ENCODE measurements around the gene POLR2B. TPM values are rescaled to one million over a fixed set of nuclear protein-coding genes. Genes with fewer than 3 reads are reported as not detected.
"Not testable (repeated sequence)": the region's sequence is repeated elsewhere in the genome, so short reads cannot be mapped to it uniquely, and the experiment has no call there.

The POLR2B gene
- total and polyA plus RNA-seq, 4 donors = 18.7 to 69.6 (median 48.2) TPM

DNA sequence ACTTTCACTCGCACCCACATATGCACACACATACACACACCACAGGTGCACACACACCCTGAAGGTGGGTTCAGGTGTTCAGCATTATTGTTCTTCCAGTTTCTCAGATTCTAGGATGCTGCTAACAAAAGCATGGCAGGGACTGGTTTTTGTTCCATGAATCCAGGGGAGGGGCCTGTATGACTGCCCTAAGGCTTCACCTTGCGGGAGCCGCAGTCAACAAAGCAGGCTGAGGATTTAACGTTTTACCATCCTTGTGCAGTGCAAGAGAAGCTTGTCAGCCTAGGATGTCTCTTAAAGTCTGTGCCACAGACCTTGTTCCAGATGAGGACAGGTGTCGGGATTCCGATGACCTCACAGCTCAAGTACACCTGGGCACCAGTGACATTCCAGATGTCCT lies 61.8 kb downstream of the POLR2B start:
- no peaks in the 10 kb centered on the region for H3K36me3 ChIP-seq (ENCODE audit: control insufficient read depth in 1 of 2, insufficient read depth in 2 of 2, low read length in 1 of 2)

DNA sequence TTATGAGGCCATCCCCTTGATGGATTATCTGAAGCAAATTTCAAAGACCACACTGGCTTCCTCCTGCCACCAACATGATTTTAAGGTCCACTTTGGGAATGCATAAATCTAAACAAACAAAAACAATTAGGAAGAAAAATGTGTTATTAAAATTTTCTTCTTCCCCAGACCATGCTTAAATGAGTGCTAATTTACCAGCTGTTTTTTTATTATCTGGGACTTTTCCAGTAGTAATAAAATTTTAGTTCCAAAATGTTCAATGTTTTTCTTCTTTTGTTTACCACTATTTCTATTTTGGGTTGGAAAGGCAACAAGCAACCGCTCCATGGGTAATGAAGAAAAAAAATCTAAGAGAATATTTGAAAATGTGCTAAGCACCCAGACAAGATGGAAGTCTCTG lies 62.3 kb downstream of the POLR2B start:
- 0 to 8% methylated on average over 1 of the region's 1 CpG for WGBS, 2 donors
- Histone ChIP-seq H3K27me3 (ENCODE audit: control insufficient read depth in 1 of 2, insufficient read depth in 2 of 2, low read length in 1 of 2) (no peaks in the 10 kb centered on the region), H3K36me3 (ENCODE audit: control insufficient read depth in 1 of 2, insufficient read depth in 2 of 2, low read length in 1 of 2) (no peaks in the 10 kb centered on the region), H3K9me3 (ENCODE audit: control insufficient read depth, low read length) (no peaks in the 10 kb centered on the region), H3K4me3 (ENCODE audit: low read length in 2 of 2) (no peak overlapping the region), H3K4me1 (ENCODE audit: control insufficient read depth in 1 of 2, insufficient read depth in 2 of 2, low read length in 2 of 2) (peaks cover 5 to 13% of the 10 kb centered on the region in 2 donors), H3K27ac (ENCODE audit: low read depth in 1 of 2, low read length in 2 of 2) (peak overlapping the region in 1 of 2 donors; percentile 87)
- ATAC-seq (ENCODE audit: low FRiP score) (no peak), DNase-seq (no peak)
- intact Hi-C loops (cut with DNase I) = loop anchor here (5.0 kb wide), 2 partner anchors 41 to 56 kb away; no protein-coding TSS in a partner anchor

More for the DNA sequence above, 61.8 kb downstream of the POLR2B start:
- H3K27me3 ChIP-seq (ENCODE audit: control insufficient read depth in 1 of 2, insufficient read depth in 2 of 2, low read length in 1 of 2) = no peaks in the 10 kb centered on the region
- intact Hi-C loops (cut with DNase I) = loop anchor here (5.0 kb wide), 2 partner anchors 42 to 57 kb away; no protein-coding TSS in a partner anchor
- H3K9me3 ChIP-seq (ENCODE audit: control insufficient read depth, low read length) = no peaks in the 10 kb centered on the region
- DNase-seq (no peak), ATAC-seq (ENCODE audit: low FRiP score) (no peak)
- H3K27ac ChIP-seq (ENCODE audit: low read depth in 1 of 2, low read length in 2 of 2) = peak overlapping the region in 1 of 2 donors; percentile 87
- WGBS, 2 donors = 62 to 68% methylated on average over 6 of the region's 6 CpGs
- no peak overlapping the region for H3K4me3 ChIP-seq (ENCODE audit: low read length in 2 of 2)
- peaks cover 5 to 11% of the 10 kb centered on the region in 2 donors for H3K4me1 ChIP-seq (ENCODE audit: control insufficient read depth in 1 of 2, insufficient read depth in 2 of 2, low read length in 2 of 2)

- Histone ChIP-seq H3K27ac (ENCODE audit: low read depth in 1 of 2, low read length in 2 of 2) (peak overlapping the region; percentile 72 to 99), H3K4me1 (ENCODE audit: control insufficient read depth in 1 of 2, insufficient read depth in 2 of 2, low read length in 2 of 2) (peaks cover 5 to 20% of the 10 kb centered on the region in 2 donors), H3K27me3 (ENCODE audit: control insufficient read depth in 1 of 2, insufficient read depth in 2 of 2, low read length in 1 of 2) (no peaks in the 10 kb centered on the region), H3K36me3 (ENCODE audit: control insufficient read depth in 1 of 2, insufficient read depth in 2 of 2, low read length in 1 of 2) (no peaks in the 10 kb centered on the region), H3K9me3 (ENCODE audit: control insufficient read depth, low read length) (no peaks in the 10 kb centered on the region), H3K4me3 (ENCODE audit: low read length in 2 of 2) (no peak overlapping the region)
- 0 to 5% methylated on average over 5 of the region's 5 CpGs for WGBS, 2 donors
- ATAC-seq (ENCODE audit: low FRiP score) (peak; percentile 68), DNase-seq (peak; percentile 66 to 84)
- intact Hi-C loops (cut with DNase I) = loop anchor here (5.0 kb wide), 2 partner anchors 40 to 55 kb away; no protein-coding TSS in a partner anchor
These were observed 64.0 kb downstream of the POLR2B start for GRCh38 chr4:57042711-57043169.

- Histone ChIP-seq H3K9me3 (ENCODE audit: control insufficient read depth, low read length) (no peaks in the 10 kb centered on the region), H3K36me3 (ENCODE audit: control insufficient read depth in 1 of 2, insufficient read depth in 2 of 2, low read length in 1 of 2) (no peaks in the 10 kb centered on the region), H3K27ac (ENCODE audit: low read depth in 1 of 2, low read length in 2 of 2) (peak overlapping the region; percentile 96 to 100), H3K4me3 (ENCODE audit: low read length in 2 of 2) (no peak overlapping the region), H3K4me1 (ENCODE audit: control insufficient read depth in 1 of 2, insufficient read depth in 2 of 2, low read length in 2 of 2) (peaks cover 5 to 22% of the 10 kb centered on the region in 2 donors), H3K27me3 (ENCODE audit: control insufficient read depth in 1 of 2, insufficient read depth in 2 of 2, low read length in 1 of 2) (no peaks in the 10 kb centered on the region)
- WGBS, 2 donors = 6 to 7% methylated on average over 6 of the region's 6 CpGs
- intact Hi-C loops (cut with DNase I) = loop anchor here (5.0 kb wide), 2 partner anchors 39 to 54 kb away; no protein-coding TSS in a partner anchor
- ATAC-seq (ENCODE audit: low FRiP score) = peak; percentile 78
- no peak for DNase-seq
These were observed 64.9 kb downstream of the POLR2B start for GRCh38 chr4:57043347-57044251.

DNA sequence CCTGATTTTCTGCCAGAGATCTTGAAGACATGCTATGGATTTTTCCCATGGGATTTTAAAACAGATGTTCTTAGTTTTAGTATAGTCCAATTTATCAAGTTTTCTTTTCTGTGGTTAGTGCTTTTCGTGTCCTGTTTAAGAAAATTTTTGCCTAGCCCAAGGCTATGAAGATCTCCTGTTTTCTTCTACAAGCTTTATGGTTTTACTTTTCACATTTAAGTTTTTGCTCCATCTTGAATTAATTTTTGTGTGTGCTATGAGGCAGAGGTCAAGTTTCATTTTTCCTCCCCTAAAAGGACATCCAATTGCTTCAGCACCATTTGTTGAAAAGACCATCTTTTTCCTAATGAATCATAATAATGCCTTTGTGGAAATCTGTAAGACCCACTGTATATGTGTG lies 65.6 kb downstream of the POLR2B start:
- Histone ChIP-seq H3K4me3 (ENCODE audit: low read length in 2 of 2) (no peak overlapping the region), H3K9me3 (ENCODE audit: control insufficient read depth, low read length) (no peaks in the 10 kb centered on the region), H3K4me1 (ENCODE audit: control insufficient read depth in 1 of 2, insufficient read depth in 2 of 2, low read length in 2 of 2) (peaks cover 5 to 25% of the 10 kb centered on the region in 2 donors), H3K36me3 (ENCODE audit: control insufficient read depth in 1 of 2, insufficient read depth in 2 of 2, low read length in 1 of 2) (no peaks in the 10 kb centered on the region), H3K27me3 (ENCODE audit: control insufficient read depth in 1 of 2, insufficient read depth in 2 of 2, low read length in 1 of 2) (no peaks in the 10 kb centered on the region), H3K27ac (ENCODE audit: low read depth in 1 of 2, low read length in 2 of 2) (peak overlapping the region; percentile 96 to 100)
- no peak for DNase-seq
- intact Hi-C loops (cut with DNase I) = loop anchor here (5.0 kb wide), 2 partner anchors 38 to 53 kb away; no protein-coding TSS in a partner anchor
- WGBS, 2 donors = 0 to 7% methylated on average over 1 of the region's 1 CpG
- ATAC-seq (ENCODE audit: low FRiP score) = no peak

DNA sequence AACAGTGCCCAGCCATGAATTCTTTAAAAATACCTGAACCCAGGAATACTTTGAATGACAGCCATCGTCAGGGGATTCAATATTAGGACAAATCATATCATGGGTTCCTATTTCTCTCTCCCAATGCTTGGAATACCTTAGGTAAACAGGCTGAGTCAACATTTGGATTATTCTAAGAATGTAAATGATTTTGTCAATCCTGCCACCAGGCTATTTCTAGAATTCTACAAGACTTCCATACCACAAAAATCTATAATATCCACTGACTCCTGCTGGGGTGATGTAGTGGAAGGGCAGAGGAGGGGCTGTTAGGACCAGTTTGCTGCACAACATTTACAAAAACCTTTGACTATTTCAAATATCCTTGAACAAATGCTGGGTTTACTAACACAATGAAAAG lies 66.3 kb downstream of the POLR2B start:
- DNase-seq (no peak), ATAC-seq (ENCODE audit: low FRiP score) (no peak)
- Histone ChIP-seq H3K36me3 (ENCODE audit: control insufficient read depth in 1 of 2, insufficient read depth in 2 of 2, low read length in 1 of 2) (no peaks in the 10 kb centered on the region), H3K27ac (ENCODE audit: low read depth in 1 of 2, low read length in 2 of 2) (peak overlapping the region; percentile 25 to 96), H3K27me3 (ENCODE audit: control insufficient read depth in 1 of 2, insufficient read depth in 2 of 2, low read length in 1 of 2) (no peaks in the 10 kb centered on the region), H3K9me3 (ENCODE audit: control insufficient read depth, low read length) (no peaks in the 10 kb centered on the region), H3K4me1 (ENCODE audit: control insufficient read depth in 1 of 2, insufficient read depth in 2 of 2, low read length in 2 of 2) (peaks cover 5 to 28% of the 10 kb centered on the region in 2 donors), H3K4me3 (ENCODE audit: low read length in 2 of 2) (no peak overlapping the region)
- intact Hi-C loops (cut with DNase I) = loop anchor here (5.0 kb wide), 2 partner anchors 37 to 52 kb away; no protein-coding TSS in a partner anchor
- 46 to 62% methylated on average over 1 of the region's 1 CpG for WGBS, 2 donors

DNA sequence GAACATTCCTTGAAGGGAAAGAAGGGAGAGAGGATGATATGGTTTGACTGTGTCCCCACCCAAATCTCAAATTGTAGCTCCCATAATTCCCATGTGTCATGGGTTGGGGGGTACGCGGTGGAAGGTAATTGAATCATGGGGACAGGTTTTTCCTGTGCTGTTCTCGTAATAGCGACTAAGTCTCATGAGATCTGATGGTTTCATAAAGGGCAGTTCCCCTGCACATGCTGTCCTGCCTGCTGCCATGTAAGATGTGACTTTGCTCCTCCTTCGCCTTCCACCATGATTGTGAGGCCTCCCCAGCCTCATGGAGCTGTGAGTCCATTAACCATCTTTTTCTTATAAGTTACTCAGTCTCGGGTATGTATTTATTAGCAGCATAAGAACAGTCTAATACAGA lies 68.3 kb downstream of the POLR2B start:
- ATAC-seq (ENCODE audit: low FRiP score); H3K36me3 ChIP-seq (ENCODE audit: control insufficient read depth in 1 of 2, insufficient read depth in 2 of 2, low read length in 1 of 2); H3K4me3 ChIP-seq (ENCODE audit: low read length in 2 of 2); intact Hi-C loops (cut with DNase I); H3K9me3 ChIP-seq (ENCODE audit: control insufficient read depth, low read length); DNase-seq; H3K27me3 ChIP-seq (ENCODE audit: control insufficient read depth in 1 of 2, insufficient read depth in 2 of 2, low read length in 1 of 2): not testable (repeated sequence)
- peaks cover 5 to 34% of the 10 kb centered on the region in 2 donors for H3K4me1 ChIP-seq (ENCODE audit: control insufficient read depth in 1 of 2, insufficient read depth in 2 of 2, low read length in 2 of 2)
- WGBS, 2 donors = 95 to 98% methylated on average over 6 of the region's 6 CpGs
- H3K27ac ChIP-seq (ENCODE audit: low read depth in 1 of 2, low read length in 2 of 2) = peak overlapping the region; percentile 22 to 59

- H3K27me3 ChIP-seq (ENCODE audit: control insufficient read depth in 1 of 2, insufficient read depth in 2 of 2, low read length in 1 of 2) = no peaks in the 10 kb centered on the region
- H3K27ac ChIP-seq (ENCODE audit: low read depth in 1 of 2, low read length in 2 of 2) = peak overlapping the region; percentile 76 to 87
- intact Hi-C loops (cut with DNase I) = no loop called here
These were observed 70.1 kb downstream of the POLR2B start for GRCh38 chr4:57048590-57049304.

More at GRCh38 chr4:57048590-57049304, 70.1 kb downstream of the POLR2B start:
- ATAC-seq (ENCODE audit: low FRiP score) = no peak
- Histone ChIP-seq H3K4me1 (ENCODE audit: control insufficient read depth in 1 of 2, insufficient read depth in 2 of 2, low read length in 2 of 2) (peaks cover 5 to 36% of the 10 kb centered on the region in 2 donors), H3K4me3 (ENCODE audit: low read length in 2 of 2) (no peak overlapping the region), H3K36me3 (ENCODE audit: control insufficient read depth in 1 of 2, insufficient read depth in 2 of 2, low read length in 1 of 2) (no peaks in the 10 kb centered on the region), H3K9me3 (ENCODE audit: control insufficient read depth, low read length) (no peaks in the 10 kb centered on the region)
- 0 to 4% methylated on average over 1 of the region's 1 CpG for WGBS, 2 donors
- no peak for DNase-seq
